CD14-positive monocyte (primary cell): ENCODE results near the gene KIF26B. TPM values are rescaled to one million over a fixed set of nuclear protein-coding genes. Genes with fewer than 3 reads are reported as not detected.

Experiments
- DNase-seq, 3 donors: peaks; one replicate each; pipeline ENCODE4 v3.0.0-alpha.2; 2011 to 2022
- H2AFZ ChIP-seq: 2 replicates; pipeline ENCODE4 v1.6.0; 2012; ENCODE audit warnings: mild to moderate bottlenecking, low read depth, low read length, inconsistent platforms; ENCODE audit not compliant: insufficient read depth, poor library complexity, severe bottlenecking
- H3K27ac ChIP-seq, 2 donors: 1 replicate in 1 of 2; 2 replicates in 1 of 2; pipeline ENCODE4 v1.5.1; 2012 to 2013; ENCODE audit warnings: low read length in 2 of 2, control low read depth in 1 of 2, inconsistent platforms in 1 of 2, low read depth in 1 of 2, mild to moderate bottlenecking in 1 of 2
- H3K27me3 ChIP-seq, 2 donors: one replicate each; pipeline versions ENCODE4 v1.6.0 to v1.6.1; 2011 to 2013; ENCODE audit warnings: low read length in 2 of 2; ENCODE audit not compliant: control insufficient read depth in 2 of 2, insufficient read depth in 2 of 2
- H3K36me3 ChIP-seq, 2 donors: replicated peaks in 1 of 2; 1 replicate in 1 of 2; 2 replicates in 1 of 2; pipeline versions ENCODE4 v1.5.1 to v1.6.1; 2012 to 2013; ENCODE audit warnings: low read length in 2 of 2, control low read depth in 1 of 2, inconsistent platforms in 1 of 2, mild to moderate bottlenecking in 1 of 2; ENCODE audit not compliant: insufficient read depth in 2 of 2, control insufficient read depth in 1 of 2
- H3K4me1 ChIP-seq, 2 donors: 1 replicate in 1 of 2; 2 replicates in 1 of 2; pipeline versions ENCODE4 v1.5.1 to v1.6.1; 2012 to 2013; ENCODE audit warnings: low read length in 2 of 2, control low read depth in 1 of 2, inconsistent platforms in 1 of 2, mild to moderate bottlenecking in 1 of 2, moderate library complexity in 1 of 2; ENCODE audit not compliant: insufficient read depth in 2 of 2, control insufficient read depth in 1 of 2
- H3K4me2 ChIP-seq: replicated peaks from 2 replicates; pipeline ENCODE3; 2012; ENCODE audit warnings: low read length, moderate library complexity, mild to moderate bottlenecking; ENCODE audit not compliant: poor library complexity, severe bottlenecking; ENCODE audit errors: extremely low read depth
- H3K4me3 ChIP-seq, 3 experiments: fragments of 200-600 bp in 1 of 3; sonication (generic) in 1 of 3; replicated peaks in 1 of 3; 1 replicate in 2 of 3; 2 replicates in 1 of 3; pipeline ENCODE4 v1.5.1; 2011 to 2013; ENCODE audit warnings: low read length in 3 of 3, mild to moderate bottlenecking in 3 of 3, control low read depth in 2 of 3, low read depth in 2 of 3, inconsistent platforms in 1 of 3, moderate library complexity in 1 of 3
- H3K79me2 ChIP-seq: 2 replicates; pipeline ENCODE4 v1.6.0; 2012; ENCODE audit warnings: mild to moderate bottlenecking, control low read depth, inconsistent platforms, low read length, moderate library complexity; ENCODE audit not compliant: insufficient read depth
- H3K9ac ChIP-seq: 2 replicates; pipeline ENCODE4 v1.6.0; 2017; ENCODE audit warnings: low read length, mild to moderate bottlenecking; ENCODE audit not compliant: insufficient read depth, poor library complexity, severe bottlenecking
- H3K9me3 ChIP-seq, 2 donors: replicated peaks in 1 of 2; 1 replicate in 1 of 2; 2 replicates in 1 of 2; pipeline versions ENCODE4 v1.5.1 to v1.6.1; 2012 to 2013; ENCODE audit warnings: low read length in 2 of 2, control low read depth in 1 of 2; ENCODE audit not compliant: control insufficient read depth in 1 of 2, insufficient read depth in 1 of 2
- H4K20me1 ChIP-seq: 2 replicates; pipeline ENCODE4 v1.6.0; 2012; ENCODE audit warnings: mild to moderate bottlenecking, low read length, control low read depth, moderate library complexity; ENCODE audit not compliant: insufficient read depth
- H3K27ac Mint-ChIP-seq, 7 donors: one replicate each; pipeline ENCODE4 v1.8.0; 2020; ENCODE audit warnings: mild to moderate bottlenecking in 7 of 7, mixed read lengths in 7 of 7, moderate library complexity in 6 of 7, inconsistent platforms in 2 of 7
- H3K27me3 Mint-ChIP-seq, 3 donors: one replicate each; pipeline ENCODE4 v1.8.0; 2021 to 2022; ENCODE audit warnings: low read depth in 3 of 3, mild to moderate bottlenecking in 3 of 3, mixed read lengths in 3 of 3, moderate library complexity in 3 of 3, inconsistent platforms in 1 of 3
- H3K36me3 Mint-ChIP-seq, 2 donors: one replicate each; pipeline ENCODE4 v1.8.0; 2020; ENCODE audit warnings: mixed read lengths in 2 of 2, inconsistent platforms in 1 of 2, mild to moderate bottlenecking in 1 of 2
- H3K4me1 Mint-ChIP-seq: one replicate; pipeline ENCODE4 v1.8.0; 2020; ENCODE audit warnings: mild to moderate bottlenecking, mixed read lengths
- H3K4me3 Mint-ChIP-seq, 2 donors: one replicate each; pipeline ENCODE4 v1.8.0; 2020; ENCODE audit warnings: mild to moderate bottlenecking in 2 of 2, mixed read lengths in 2 of 2, moderate library complexity in 1 of 2
- H3K9me3 Mint-ChIP-seq, 7 donors: one replicate each; pipeline ENCODE4 v1.8.0; 2020 to 2022; ENCODE audit warnings: mixed read lengths in 7 of 7, mild to moderate bottlenecking in 6 of 7, moderate library complexity in 6 of 7, inconsistent platforms in 2 of 7
- WGBS: methylation state at CpG from one replicate; pipeline ENCODE4 v1.1.5; 2013; ENCODE audit warnings: missing lambda C conversion rate; ENCODE audit not compliant: insufficient coverage; 5-methylcytosine and 5-hydroxymethylcytosine counted together
- intact Hi-C, 2 donors: fragments of 100-400 bp; cut with micrococcal nuclease; formaldehyde crosslinking; loops; one replicate each; pipeline versions ENCODE4 v1.15.0 to v1.15.1; 2023
- polyA plus RNA-seq, 3 donors: library from polyadenylated mRNA; depleted of rRNA in 1 of 3; unstranded in 2 of 3; stranded (reverse) in 1 of 3; fragments of 300-500 nt in 2 of 3; fragments of >200 nt in 1 of 3; fragmentation: Illumina TruSeq in 2 of 3; gene quantifications; 1 replicate in 2 of 3; 2 replicates in 1 of 3; pipeline ENCODE4 v1.2.3, GENCODE V29; 2012 to 2021
- TF ChIP-seq, protein P1 (sequence below): fragments of 200-600 bp; IDR thresholded peaks from one replicate; pipeline ENCODE4 v1.8.0; 2022; ENCODE audit warnings: antibody characterized with exemption, mild to moderate bottlenecking

The KIF26B gene
- polyA plus RNA-seq, 3 donors, result 0.01 to 0.05 TPM; not detected in 1

GRCh38 chr1:245212221-245212710 is 57.5 kb downstream of the KIF26B start:
- intact Hi-C loops, result no loop called here
- TF ChIP-seq, protein P1, sequence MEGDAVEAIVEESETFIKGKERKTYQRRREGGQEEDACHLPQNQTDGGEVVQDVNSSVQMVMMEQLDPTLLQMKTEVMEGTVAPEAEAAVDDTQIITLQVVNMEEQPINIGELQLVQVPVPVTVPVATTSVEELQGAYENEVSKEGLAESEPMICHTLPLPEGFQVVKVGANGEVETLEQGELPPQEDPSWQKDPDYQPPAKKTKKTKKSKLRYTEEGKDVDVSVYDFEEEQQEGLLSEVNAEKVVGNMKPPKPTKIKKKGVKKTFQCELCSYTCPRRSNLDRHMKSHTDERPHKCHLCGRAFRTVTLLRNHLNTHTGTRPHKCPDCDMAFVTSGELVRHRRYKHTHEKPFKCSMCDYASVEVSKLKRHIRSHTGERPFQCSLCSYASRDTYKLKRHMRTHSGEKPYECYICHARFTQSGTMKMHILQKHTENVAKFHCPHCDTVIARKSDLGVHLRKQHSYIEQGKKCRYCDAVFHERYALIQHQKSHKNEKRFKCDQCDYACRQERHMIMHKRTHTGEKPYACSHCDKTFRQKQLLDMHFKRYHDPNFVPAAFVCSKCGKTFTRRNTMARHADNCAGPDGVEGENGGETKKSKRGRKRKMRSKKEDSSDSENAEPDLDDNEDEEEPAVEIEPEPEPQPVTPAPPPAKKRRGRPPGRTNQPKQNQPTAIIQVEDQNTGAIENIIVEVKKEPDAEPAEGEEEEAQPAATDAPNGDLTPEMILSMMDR, result no peak
- H3K4me1 Mint-ChIP-seq, result no peaks in the 10 kb centered on the region
- H3K9ac ChIP-seq, result no peak overlapping the region
- no peak overlapping the region for H3K4me3 Mint-ChIP-seq
- no peak overlapping the region for H2AFZ ChIP-seq
- H3K4me3 ChIP-seq, result no peak overlapping the region
- H4K20me1 ChIP-seq, result no peaks in the 10 kb centered on the region
- no peak overlapping the region for H3K27ac Mint-ChIP-seq
- H3K9me3 ChIP-seq, result peaks cover 15 to 22% of the 10 kb centered on the region in 2 donors
- H3K36me3 ChIP-seq, result no peaks in the 10 kb centered on the region
- no peak for DNase-seq
- no peaks in the 10 kb centered on the region for H3K79me2 ChIP-seq
- WGBS, result 91% methylated on average over 9 of the region's 15 CpGs
- no peaks in the 10 kb centered on the region for H3K36me3 Mint-ChIP-seq
- peaks cover 13 to 27% (median 15%) of the 10 kb centered on the region in 3 donors for H3K27me3 Mint-ChIP-seq
- H3K4me1 ChIP-seq, result no peaks in the 10 kb centered on the region
- H3K4me2 ChIP-seq, result no peak overlapping the region
- no peak overlapping the region for H3K27ac ChIP-seq
- peaks cover 11 to 37% (median 24%) of the 10 kb centered on the region in 7 donors for H3K9me3 Mint-ChIP-seq
- no peaks in the 10 kb centered on the region for H3K27me3 ChIP-seq

- Histone ChIP-seq H3K79me2 (no peaks in the 10 kb centered on the region), H3K4me1 (no peaks in the 10 kb centered on the region), H3K27ac (no peak overlapping the region), H3K36me3 (no peaks in the 10 kb centered on the region), H4K20me1 (no peaks in the 10 kb centered on the region), H3K9me3 (peaks cover 6 to 12% of the 10 kb centered on the region in 2 donors), H2AFZ (no peak overlapping the region), H3K4me2 (no peak overlapping the region), H3K27me3 (peaks cover 0 to 3% of the 10 kb centered on the region in 2 donors), H3K9ac (no peak overlapping the region), H3K4me3 (no peak overlapping the region)
- Mint-ChIP-seq H3K27me3 (peaks cover 16 to 33% (median 18%) of the 10 kb centered on the region in 3 donors), H3K27ac (no peak overlapping the region), H3K4me3 (peak overlapping the region in 1 of 2 donors; percentile 60), H3K9me3 (peaks cover 7 to 27% (median 14%) of the 10 kb centered on the region in 7 donors), H3K4me1 (no peaks in the 10 kb centered on the region), H3K36me3 (no peaks in the 10 kb centered on the region)
- intact Hi-C loops, result no loop called here
- no peak for DNase-seq
- WGBS, result 70% methylated on average over 3 of the region's 15 CpGs
- TF ChIP-seq, protein P1, result no peak
These were observed 58.5 kb downstream of the KIF26B start for GRCh38 chr1:245213066-245213831.
